GM12801 (cell line): ENCODE measurements around the gene BLNK.

Source experiments
- CTCF ChIP-seq: IDR thresholded peaks from one replicate; pipeline ENCODE4 v1.5.1; 2011; ENCODE audit warnings: control low read depth; ENCODE audit not compliant: insufficient read length; ENCODE audit errors: extremely low read depth

The BLNK gene

GRCh38 chr10:96208271-96208670 is 63.1 kb downstream of the BLNK start:
- TF ChIP-seq CTCF = no peak

- no peak for TF ChIP-seq CTCF
These were observed 65.8 kb downstream of the BLNK start for GRCh38 chr10:96205580-96205979.

- no peak for TF ChIP-seq CTCF
These were observed 69.8 kb downstream of the BLNK start for GRCh38 chr10:96201525-96201924.

- no peak for TF ChIP-seq CTCF
These were observed 82.5 kb downstream of the BLNK start for GRCh38 chr10:96188916-96189315.

GRCh38 chr10:96188421-96188820 is 82.9 kb downstream of the BLNK start:
- no peak for TF ChIP-seq CTCF

- TF ChIP-seq CTCF = no peak
These were observed 94.4 kb downstream of the BLNK start for GRCh38 chr10:96176985-96177384.

- no peak for TF ChIP-seq CTCF
These were observed 98.7 kb downstream of the BLNK start for GRCh38 chr10:96172666-96173065.

GRCh38 chr10:96170230-96170629 is 101.1 kb downstream of the BLNK start:
- no peak for TF ChIP-seq CTCF
